Inferior parietal cortex (tissue), 1 donor: Measurements from ENCODE around the gene ANKMY2.
"Not testable (repeated sequence)": the region's sequence is repeated elsewhere in the genome, so short reads cannot be mapped to it uniquely, and the experiment has no call there.

ENCODE experiments used
- DNase-seq: peaks from one replicate; pipeline ENCODE4 v3.0.0-alpha.2; 2016; ENCODE audit errors: extremely low spot score

ANKMY2 gene

DNA sequence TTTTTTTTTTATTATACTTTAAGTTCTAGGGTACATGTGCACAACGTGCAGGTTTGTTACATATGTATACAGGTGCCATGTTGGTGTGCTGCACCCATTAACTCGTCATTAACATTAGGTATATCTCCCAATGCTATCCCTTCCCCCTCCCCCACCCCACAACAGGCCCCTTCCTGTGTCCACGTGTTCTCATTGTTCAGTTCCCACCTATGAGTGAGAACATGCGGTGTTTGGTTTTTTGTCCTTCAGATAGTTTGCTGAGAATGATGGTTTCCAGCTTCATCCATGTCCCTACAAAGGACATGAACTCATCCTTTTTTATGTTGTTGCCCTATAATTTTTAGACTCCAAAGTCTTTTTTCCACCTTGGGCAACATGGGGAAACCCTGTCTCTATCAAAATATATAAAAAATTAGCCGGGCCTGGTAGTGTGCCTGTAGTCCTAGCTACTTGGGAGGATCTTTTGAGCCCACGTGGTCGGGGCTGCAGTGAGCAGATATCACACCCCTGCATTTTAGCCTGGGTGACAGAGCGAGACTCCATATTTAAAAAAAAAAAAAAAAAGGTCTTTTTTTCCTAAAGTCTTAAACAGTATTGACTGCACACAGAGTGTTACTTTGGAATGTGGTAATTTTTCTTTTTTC, 14.4 kb upstream of the ANKMY2 start:
- DNase-seq: not testable (repeated sequence)

DNA sequence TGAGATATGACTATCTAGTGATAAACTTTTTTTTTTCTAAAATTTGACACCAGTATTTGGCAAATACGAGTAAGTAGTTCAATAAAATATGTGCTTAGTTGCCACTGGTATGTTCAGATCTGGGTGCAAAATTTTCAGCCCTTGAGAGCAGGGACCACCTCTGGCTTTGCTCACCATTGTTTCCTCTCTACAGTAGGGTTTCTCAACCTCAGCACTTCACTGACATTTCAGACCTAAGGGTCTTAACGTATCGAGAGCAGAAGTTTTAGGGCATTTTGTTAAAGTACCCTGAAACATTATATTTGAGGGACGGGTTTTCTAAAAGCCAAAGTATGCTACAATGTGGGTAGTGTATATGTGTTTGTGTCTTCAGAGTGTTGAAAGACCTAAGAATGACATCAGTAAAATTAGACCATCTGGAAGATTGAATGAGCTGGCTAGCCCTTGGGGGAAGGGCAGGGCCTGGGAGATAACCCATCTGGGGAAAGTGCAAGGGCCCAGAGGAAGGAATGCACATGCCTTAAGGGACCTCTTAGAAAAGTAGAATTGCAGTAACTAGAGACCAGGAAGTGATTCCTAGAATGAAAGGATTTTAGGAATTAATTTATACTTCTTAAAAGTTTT, 12.2 kb upstream of the ANKMY2 start:
- no peak for DNase-seq

DNA sequence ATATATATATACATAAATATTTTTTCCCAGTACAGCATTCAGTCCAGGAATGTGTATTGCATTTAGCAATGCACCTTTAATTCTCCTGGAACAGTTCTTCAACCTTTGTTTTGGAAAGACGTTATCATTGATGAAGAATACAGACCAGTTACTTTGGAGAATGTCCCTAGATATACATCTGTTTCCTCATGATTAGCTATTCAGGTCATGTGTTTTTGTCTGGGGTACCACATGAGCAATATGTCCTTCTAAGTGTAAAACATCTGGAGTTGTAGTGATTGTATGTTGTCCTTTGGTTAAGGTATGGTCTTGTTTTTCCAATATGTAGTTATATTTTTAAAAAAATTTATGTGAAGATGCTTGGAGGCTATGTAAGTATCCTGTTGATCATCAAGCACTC, 10.6 kb upstream of the ANKMY2 start:
- no peak for DNase-seq

DNA sequence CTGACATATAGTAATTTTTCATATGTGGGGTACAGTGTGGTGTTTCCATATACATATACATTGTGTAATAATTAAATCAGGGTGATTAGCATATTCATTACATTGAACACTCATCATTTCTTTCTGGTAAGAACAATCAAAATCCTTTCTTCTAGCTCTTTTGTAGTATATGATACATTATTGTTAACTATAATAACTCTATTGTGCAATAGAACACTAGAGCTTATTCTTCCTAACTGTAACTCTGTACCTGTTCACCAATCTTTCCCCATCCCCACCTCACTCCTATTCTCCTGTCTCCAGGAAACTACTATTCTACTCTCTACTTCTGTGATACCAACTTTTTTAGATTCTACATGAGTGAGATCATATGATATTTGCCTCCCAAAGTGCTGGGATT, 9.8 kb upstream of the ANKMY2 start:
- DNase-seq: no peak

DNA sequence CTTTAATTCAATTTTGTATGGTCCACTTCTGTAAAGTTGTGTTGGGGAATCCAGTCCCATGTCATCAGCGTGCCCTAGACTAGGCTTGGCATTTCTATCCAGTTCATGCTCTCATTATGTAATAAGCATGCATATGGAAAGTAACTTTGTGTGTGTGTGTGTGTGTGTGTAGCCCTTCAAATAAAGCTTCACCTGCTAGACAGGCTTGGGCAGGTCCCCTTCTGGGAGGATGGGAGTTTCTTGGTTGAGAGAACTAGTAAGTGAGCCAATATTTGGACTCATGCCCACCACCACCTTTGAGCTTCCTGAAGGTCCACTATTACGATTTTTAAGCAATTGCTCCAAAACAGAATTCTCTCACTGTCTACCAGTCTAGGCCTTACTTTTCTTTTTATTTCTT, 7.3 kb upstream of the ANKMY2 start:
- DNase-seq: no peak

DNA sequence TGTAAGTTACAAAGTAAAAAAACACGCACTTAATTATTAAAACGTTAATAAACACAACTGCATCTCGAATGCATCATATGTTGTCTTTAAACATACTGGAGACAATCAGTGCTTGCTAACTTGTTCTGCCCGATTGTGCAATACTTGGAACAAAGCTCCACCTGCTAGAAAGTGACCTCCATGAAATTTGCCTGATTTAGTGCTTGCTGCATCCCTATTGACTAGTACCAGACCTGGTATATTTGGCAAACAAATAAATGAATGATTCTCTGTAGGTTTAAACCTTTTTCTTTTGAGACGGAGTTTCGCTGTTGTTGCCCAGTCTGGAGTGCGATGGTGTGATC, 6.7 kb upstream of the ANKMY2 start:
- no peak for DNase-seq

DNA sequence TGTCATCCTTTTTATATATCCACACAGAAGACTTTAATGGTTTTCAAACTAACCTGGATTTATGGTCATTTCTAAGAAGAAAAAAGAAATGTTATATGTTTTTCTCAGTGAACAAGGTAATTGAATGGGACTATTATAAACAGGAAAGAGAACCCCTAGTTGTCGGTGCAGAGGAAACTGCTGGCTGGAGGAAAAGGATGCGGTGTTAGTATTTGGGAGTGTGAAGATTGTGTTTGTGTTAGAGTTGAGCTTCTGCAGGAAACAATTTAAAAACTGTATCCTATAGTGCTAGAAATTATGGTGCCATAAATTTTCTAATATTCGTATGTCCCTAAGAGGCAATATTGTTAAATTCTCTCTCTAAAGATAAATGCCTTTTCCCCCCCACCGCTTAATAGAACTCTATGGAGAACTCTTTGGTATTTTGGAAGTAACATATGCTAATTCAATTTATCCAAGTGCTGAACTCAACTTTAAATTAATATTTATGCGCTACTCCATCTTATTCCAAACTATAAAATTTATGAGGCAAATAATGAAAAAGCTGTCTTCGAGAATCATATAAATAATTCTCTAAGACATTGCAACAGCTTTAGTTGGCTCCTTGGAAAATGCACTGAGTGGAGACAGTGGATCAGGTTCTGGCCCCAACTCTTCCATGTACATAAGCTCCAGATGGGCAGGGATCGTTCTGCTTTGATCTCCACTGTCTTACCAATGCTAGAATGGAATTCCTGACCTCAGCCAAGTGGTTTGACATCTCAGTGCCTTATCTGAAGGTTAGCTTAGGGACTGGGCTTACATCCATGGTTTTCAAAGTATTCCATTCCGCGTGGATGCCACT, 6.1 kb upstream of the ANKMY2 start:
- no peak for DNase-seq

DNA sequence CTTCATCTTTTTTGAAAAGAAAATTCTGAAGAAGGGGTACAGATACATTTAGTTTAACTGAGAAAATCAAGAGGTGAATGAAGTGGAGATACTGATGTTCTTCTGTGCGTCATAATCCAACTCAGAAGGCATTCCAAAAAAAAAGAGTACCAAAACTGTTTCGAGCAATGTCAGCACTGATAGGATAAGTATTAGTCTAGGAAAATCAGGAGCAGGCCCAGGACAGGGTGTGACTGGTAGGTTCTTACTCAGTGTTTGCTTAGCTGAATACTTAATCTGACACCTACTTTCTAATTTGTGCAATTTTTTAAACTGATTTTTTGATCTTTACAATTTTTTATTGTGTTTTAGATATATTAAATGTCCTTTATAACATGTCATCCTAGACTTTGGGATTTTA, 4.7 kb upstream of the ANKMY2 start:
- no peak for DNase-seq

DNA sequence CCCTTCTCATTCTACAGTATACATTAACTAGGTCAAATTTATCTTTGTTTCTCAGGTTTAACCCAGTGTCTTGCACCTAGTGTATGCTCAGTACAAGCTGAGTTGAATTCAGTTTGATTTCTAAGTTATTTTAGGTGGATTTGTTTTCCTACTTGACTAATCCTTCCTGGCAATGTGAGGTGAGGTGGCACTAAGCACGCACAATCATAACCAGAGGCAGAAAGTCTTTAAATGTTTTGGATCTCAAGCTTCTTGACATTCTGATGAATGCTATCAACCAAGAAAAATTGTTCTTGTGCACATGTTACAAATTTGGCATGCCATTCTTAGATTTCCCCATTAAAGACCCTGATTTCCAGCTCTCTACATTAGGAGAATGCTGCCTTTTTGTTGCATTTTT, 3.6 kb upstream of the ANKMY2 start:
- DNase-seq: no peak

DNA sequence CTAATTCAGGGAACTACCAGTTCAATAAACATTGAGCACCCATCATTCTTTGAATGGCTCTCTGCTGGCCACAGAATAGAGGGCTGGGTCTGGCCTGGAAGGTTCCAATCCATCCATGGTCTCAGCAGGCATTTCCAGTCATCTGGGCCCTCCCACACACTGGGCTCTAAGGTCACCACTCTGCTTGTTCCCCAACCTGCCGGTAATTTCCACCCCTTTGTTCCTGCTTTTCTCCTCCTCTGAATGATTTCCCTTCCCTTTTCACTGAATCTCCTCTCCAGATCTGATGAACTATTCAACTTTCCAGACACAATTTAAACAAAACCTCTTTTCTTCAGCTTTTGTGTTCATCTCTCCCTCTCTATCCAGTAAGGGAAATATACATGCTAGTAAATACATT, 3.0 kb upstream of the ANKMY2 start:
- DNase-seq: no peak

DNA sequence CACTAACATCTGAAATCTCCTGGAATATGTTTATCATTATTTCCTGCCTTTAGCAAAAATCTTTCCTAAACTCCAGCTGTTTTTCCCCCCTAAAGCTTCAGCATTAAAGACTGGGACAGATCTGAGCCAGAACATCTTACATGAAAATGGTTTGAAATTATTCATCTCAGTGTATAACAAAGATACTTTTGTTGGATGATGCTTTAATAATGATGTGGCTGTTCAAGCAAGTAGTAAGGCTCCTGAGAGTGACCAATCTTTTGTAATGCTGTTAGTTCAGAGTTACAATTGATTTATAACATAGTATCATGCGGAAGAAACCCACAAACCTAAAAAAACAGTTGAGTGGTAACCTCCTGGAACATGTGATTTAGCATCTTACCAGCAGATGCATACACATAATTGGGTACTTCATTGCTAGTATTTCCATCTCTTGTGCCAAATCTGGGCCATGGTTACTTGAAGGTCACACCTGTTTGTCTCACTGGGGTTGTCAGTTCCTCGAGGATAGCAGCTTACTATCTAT, 1.9 kb upstream of the ANKMY2 start:
- no peak for DNase-seq

DNA sequence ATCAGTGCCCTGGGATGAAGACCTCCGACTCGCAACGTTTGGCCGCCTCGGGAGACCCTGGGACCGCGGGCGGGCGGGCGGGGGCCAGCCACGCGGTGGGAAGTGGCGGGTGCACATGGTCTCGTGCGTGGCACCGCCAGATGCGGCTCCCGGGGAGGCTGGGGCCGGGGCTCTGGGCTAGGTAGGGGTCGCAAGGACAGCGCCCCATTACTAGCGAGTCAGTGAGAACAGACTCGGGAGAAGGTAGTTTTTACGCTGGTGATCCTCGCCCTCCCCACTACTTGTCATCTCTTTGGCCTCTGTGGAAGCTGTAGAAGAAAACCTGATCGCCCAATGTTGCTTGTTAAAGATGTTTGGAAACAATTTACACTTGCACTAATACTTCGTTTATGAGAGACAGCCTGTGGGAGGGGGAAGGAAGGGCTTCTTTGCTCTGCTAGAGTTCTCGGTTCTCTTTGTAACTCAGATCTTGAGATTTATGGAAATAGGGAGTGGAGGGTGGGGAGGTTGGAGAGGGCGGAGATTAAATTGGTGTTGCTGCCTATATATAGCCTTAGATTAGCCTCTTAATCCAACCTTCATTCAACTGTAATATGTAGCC, 1.0 kb upstream of the ANKMY2 start:
- DNase-seq: no peak

DNA sequence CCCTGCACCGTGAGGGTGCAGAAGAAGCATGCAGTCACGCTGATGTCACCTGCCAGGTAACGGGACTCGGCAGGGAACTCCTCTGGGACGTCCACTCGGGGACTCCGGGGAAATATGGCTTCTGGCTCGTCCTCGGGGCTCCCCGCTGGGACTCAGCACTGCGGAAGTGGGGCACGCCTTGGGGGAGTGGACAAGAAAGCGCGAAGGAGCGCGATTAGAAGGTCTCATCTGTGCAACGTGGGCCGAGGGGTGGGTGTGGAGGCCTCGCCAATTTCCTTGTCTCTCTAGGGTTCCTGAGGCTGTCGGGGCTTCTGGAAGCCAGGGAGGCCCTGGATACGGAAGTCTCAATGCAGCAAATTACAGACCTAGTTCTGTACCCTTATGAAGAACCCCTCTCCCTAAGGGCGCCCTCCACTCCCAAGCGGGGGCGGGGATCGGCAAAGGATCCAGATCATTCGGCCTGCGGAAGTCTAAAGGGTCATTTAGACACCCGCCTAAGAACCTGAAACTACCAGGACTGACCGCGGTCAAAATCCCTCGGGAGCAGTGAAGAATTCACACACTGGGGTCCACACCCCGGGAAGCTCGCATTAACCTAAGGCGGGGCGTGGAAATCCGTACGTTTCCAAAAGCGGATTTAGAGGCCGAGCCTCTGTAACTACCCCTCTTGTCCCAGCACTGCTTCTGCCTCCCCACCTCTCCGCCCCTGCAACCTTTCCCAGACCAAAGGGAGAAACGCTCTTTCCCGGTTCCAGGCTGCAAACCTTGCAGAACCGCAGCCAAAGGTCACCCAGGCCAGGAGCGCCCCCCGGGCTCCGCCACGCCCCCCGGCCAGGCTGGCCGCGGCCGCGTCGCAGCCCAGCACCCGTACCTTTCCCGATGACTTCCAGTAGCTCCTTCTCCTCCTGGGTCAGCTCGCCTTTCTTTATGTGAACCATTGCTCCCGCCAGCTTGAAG, 640 bp downstream of the ANKMY2 start:
- no peak for DNase-seq

DNA sequence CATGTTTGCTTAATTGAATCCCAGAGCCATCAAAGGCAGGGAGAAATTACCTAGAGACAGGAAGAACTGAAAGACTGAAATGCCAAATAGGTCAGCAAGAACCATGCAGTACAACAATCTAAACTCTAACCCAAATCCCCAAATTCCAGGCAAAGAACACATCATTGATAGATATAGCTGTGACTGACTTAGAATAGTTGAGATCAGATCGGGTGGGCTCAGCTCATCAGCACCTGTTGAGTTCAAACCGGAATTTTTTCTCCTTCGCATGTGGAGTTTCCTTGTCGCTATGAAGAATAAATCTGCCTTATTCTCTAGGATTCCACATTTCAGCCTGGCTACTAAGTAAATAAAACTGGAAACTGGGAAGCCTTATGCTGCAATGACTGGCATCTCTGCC, 1.4 kb downstream of the ANKMY2 start:
- no peak for DNase-seq

DNA sequence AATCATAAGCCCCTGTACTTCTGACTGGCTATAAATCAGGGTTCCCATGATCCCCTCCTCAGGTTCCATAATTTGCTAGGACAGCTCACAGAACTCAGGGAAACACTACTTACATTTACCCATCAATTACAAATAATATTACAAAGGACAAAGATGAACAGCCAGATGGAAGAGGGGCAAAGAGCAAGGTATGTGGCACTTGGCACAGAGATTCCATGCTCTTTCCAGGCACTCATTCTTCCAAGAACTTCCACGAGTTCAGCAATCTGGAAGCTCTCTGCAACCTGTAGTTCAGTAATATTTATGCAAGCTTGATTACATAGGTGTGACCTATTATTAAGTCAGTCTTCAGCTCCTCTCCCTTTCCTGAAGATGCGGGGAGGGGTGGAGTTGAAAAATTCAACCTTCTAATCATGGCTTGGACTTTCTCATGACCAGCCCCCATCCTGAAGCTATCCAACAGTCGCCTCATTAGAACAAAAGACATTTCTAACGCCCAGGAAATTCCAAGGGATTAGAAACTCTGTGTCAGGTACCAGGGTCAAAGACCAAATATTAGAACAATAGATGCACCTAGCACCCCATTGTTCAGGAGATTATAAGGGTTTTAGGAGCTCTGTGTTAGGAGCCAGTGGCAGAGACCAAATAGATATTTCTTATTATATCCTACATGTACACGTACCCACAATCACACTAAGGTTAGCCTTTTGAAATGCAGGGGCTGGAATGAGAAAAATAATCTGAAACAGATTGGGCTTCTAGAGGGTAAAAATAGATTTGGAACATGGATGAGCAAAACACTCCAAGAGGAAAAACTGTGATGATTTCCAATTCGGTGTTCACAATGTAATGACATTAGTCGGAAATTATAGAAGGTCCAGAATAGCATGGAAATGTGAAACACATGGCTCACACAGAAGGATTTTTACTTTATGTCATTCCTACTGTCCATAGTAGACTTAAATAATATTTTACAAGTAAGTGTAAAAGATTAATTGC, 7.0 kb downstream of the ANKMY2 start:
- no peak for DNase-seq

DNA sequence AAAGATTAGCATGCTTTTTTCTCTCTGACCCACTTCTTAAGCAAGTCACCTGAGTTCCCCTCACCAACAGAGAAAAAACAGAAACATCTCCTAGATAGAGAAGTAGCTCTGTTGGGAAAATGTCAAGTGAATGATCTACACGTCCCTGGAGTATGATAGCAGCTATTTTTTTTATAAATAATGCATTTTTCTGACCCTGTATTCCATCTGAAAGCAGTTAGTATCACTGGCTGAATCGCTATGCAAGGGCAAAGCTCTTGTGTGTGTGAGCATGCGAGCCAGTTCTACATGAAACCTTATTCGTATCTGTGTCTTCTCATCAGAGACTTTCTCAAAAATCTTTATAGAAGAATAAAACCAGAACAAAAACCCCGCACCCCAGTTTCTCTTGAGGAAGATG, 8.2 kb downstream of the ANKMY2 start:
- DNase-seq: no peak

DNA sequence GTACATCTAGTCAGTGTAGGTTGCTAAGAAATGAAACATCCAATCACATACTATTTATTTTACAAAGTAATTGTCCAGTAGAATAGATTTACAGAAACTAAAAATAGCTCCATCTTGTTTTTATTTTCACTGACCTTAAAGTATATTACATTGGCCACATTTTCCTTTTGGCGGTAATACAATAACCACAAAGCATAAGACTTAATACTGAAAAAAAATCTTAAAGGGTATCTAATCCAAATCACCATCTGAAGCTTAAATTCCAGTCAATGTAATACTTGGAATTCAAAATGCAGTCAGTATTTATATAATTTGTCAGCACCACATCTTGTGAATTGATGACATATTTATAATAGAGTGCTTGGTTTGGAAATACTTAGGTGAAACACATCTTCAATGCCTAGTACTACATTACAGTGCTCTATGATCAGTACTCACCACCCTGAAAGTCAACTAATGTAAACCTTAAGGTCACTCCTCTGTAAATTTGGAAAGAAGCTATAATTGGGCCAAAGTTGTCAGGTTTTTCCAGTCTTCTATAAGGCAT, 8.9 kb downstream of the ANKMY2 start:
- no peak for DNase-seq

DNA sequence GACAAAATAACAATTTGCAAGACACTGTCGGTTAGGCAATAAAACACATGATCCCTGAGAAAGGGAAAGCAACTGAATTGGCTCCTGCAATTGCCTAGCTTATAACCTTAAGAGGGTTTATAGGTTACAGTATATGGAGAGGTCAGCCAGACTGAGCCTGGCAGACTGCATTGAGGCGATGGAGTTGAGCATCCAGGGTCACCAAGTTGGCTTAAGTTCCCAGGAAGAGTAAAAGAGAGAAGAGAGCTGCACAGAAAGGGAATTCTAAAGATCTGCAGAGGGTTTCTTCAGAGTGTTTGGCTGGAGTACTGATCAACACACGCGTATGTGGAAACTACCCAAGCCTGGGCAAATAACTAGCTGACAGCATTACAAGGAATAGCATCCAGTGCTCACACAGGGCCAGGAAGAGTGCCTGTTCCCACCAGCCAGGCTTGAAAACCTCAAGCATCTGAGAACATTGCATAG, 11.2 kb downstream of the ANKMY2 start:
- no peak for DNase-seq

DNA sequence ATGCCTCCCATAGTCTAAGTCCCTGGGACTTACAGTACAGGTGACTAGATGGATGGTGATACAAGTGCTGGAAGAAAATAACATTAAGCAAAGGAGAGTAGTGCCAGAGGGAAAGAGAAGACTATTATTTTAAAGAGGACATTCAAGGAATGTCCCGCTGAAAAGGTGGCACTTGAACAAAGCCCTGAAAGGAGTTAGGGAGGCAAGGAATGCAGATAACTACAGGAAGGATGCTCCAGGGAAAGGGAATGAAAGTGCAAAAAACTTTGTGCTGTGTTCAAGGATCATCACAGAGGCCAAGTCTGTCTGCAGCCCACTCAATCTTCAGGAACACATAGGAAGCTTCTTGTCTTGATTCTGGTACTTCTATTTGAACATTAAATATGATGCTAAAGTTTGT, 14.9 kb downstream of the ANKMY2 start:
- DNase-seq: no peak

DNA sequence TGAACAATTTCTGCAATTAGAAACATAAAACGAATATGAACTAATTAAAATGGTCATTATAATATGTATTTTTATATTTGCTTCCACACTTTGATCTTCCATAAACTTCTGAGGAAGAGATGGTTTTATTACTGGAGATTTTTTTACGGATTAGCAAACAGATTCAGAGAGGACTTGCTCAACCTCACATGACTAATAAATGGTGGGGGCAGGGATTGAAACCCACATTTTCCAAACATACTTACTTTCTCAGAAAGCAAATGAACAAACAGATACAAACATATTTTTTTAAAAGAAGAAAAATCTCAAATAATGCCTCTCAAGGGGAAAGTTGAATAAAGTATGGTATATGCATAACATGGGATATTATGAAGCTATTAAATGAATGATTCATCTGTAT, 18.3 kb downstream of the ANKMY2 start:
- DNase-seq: no peak
